GM23338 (cell line): ENCODE results near the gene SEC14L6. TPM values are rescaled to one million over a fixed set of nuclear protein-coding genes. Genes with fewer than 3 reads are reported as not detected.

ENCODE experiments used
- ATAC-seq: fragments of 200-7000 bp; cut with Tn5 transposase; 3 replicates; pipeline ENCODE4 v1.9.1; 2020
- DNase-seq: peaks from one replicate; pipeline ENCODE4 v3.0.0-alpha.2; 2015; ENCODE audit warnings: low spot score
- H2AFZ ChIP-seq: fragments of 200-600 bp; sonication (generic); 2 replicates; pipeline ENCODE4 v1.8.0; 2016; ENCODE audit warnings: antibody characterized with exemption, mild to moderate bottlenecking, moderate library complexity
- H3F3A ChIP-seq: fragments of 200-600 bp; sonication (generic); replicated peaks from 2 replicates; pipeline ENCODE4 v1.8.0; 2017; ENCODE audit warnings: antibody characterized with exemption, mixed run types, low read depth
- H3K27ac ChIP-seq: fragments of 200-600 bp; sonication (generic); 2 replicates; pipeline ENCODE4 v1.6.1; 2016; ENCODE audit warnings: low read depth
- H3K27me3 ChIP-seq: fragments of 200-600 bp; sonication (generic); 2 replicates; pipeline ENCODE4 v1.8.0; 2016; ENCODE audit warnings: mild to moderate bottlenecking, mixed run types, moderate library complexity; ENCODE audit not compliant: insufficient read depth
- H3K36me3 ChIP-seq: fragments of 200-600 bp; sonication (generic); 2 replicates; pipeline ENCODE4 v1.8.0; 2016; ENCODE audit warnings: mild to moderate bottlenecking; ENCODE audit not compliant: insufficient read depth
- H3K4me1 ChIP-seq: fragments of 200-600 bp; sonication (generic); 2 replicates; pipeline ENCODE4 v1.8.0; 2016; ENCODE audit warnings: mild to moderate bottlenecking, moderate library complexity; ENCODE audit not compliant: insufficient read depth
- H3K4me2 ChIP-seq: fragments of 200-600 bp; sonication (generic); 2 replicates; pipeline ENCODE4 v1.7.1; 2017; ENCODE audit warnings: mixed run types
- H3K4me3 ChIP-seq: fragments of 200-600 bp; sonication (generic); 2 replicates; pipeline ENCODE4 v1.6.1; 2016; ENCODE audit warnings: mixed run types
- H3K79me2 ChIP-seq: fragments of 200-600 bp; sonication (generic); replicated peaks from 2 replicates; pipeline ENCODE4 v1.8.0; 2017; ENCODE audit warnings: mild to moderate bottlenecking; ENCODE audit not compliant: insufficient read depth
- H3K9me2 ChIP-seq: fragments of 200-600 bp; sonication (generic); 2 replicates; pipeline ENCODE4 v1.8.0; 2017; ENCODE audit not compliant: insufficient read depth
- H4K20me1 ChIP-seq: fragments of 200-600 bp; sonication (generic); replicated peaks from 2 replicates; pipeline ENCODE4 v1.8.0; 2017; ENCODE audit warnings: mild to moderate bottlenecking; ENCODE audit not compliant: insufficient read depth
- H3K27ac Mint-ChIP-seq: 2 replicates; pipeline ENCODE4 v1.8.0; 2020; ENCODE audit warnings: inconsistent platforms, mild to moderate bottlenecking, moderate library complexity, mixed read lengths
- H3K27me3 Mint-ChIP-seq: 3 replicates; pipeline ENCODE4 v1.8.0; 2022; ENCODE audit warnings: low read depth, mild to moderate bottlenecking, moderate library complexity, mixed read lengths, inconsistent platforms; ENCODE audit not compliant: insufficient read depth, poor library complexity
- H3K36me3 Mint-ChIP-seq: 3 replicates; pipeline ENCODE4 v1.8.0; 2021; ENCODE audit warnings: low read depth, mild to moderate bottlenecking, inconsistent platforms, moderate library complexity, mixed read lengths
- H3K4me1 Mint-ChIP-seq: 3 replicates; pipeline ENCODE4 v1.8.0; 2020; ENCODE audit warnings: mild to moderate bottlenecking, inconsistent platforms, mixed read lengths
- H3K4me3 Mint-ChIP-seq: 3 replicates; pipeline ENCODE4 v1.8.0; 2021; ENCODE audit warnings: moderate library complexity, mild to moderate bottlenecking, inconsistent platforms, mixed read lengths
- H3K9me3 Mint-ChIP-seq: 3 replicates; pipeline ENCODE4 v1.8.0; 2020; ENCODE audit warnings: moderate library complexity, mild to moderate bottlenecking, inconsistent platforms, mixed read lengths
- CREB1 ChIP-seq: fragments of 250-450 bp; sonication (Bioruptor Pico); IDR thresholded peaks from 2 replicates; pipeline ENCODE4 v1.5.0; 2020; ENCODE audit warnings: low read depth, mild to moderate bottlenecking, moderate library complexity
- EZH2 ChIP-seq: fragments of 200-600 bp; sonication (generic); IDR thresholded peaks from one replicate; pipeline ENCODE4 v1.8.0; 2017; ENCODE audit warnings: antibody characterized with exemption, mild to moderate bottlenecking, low read depth; ENCODE audit not compliant: unreplicated experiment
- EZH2phosphoT487 ChIP-seq: fragments of 200-600 bp; sonication (generic); IDR thresholded peaks from one replicate; pipeline ENCODE4 v1.8.1; 2018; ENCODE audit warnings: antibody characterized with exemption; ENCODE audit not compliant: unreplicated experiment
- JUNB ChIP-seq: IDR thresholded peaks from one replicate; pipeline ENCODE4 v1.6.1; 2016; ENCODE audit warnings: antibody characterized with exemption; ENCODE audit not compliant: unreplicated experiment
- NANOG ChIP-seq: IDR thresholded peaks from 2 replicates; pipeline ENCODE4 v1.6.1; 2016; ENCODE audit warnings: antibody characterized with exemption, borderline replicate concordance
- POLR2AphosphoS5 ChIP-seq: IDR thresholded peaks from 2 replicates; pipeline ENCODE4 v1.6.1; 2016; ENCODE audit warnings: antibody characterized with exemption, low read depth
- STAT1 ChIP-seq: IDR thresholded peaks from one replicate; pipeline ENCODE4 v1.6.1; 2016; ENCODE audit warnings: antibody characterized with exemption; ENCODE audit not compliant: unreplicated experiment
- ZNF114 ChIP-seq: fragments of 250-450 bp; sonication (Bioruptor Pico); IDR thresholded peaks from 2 replicates; pipeline ENCODE4 v1.5.0; 2020; ENCODE audit warnings: mild to moderate bottlenecking, moderate library complexity
- ZNF331 ChIP-seq: fragments of 250-450 bp; sonication (Bioruptor Pico); IDR thresholded peaks from 2 replicates; pipeline ENCODE4 v1.5.0; 2020; ENCODE audit warnings: low read depth, mild to moderate bottlenecking, moderate library complexity
- ZNF462 ChIP-seq: fragments of 250-450 bp; sonication (Bioruptor Pico); IDR thresholded peaks from 2 replicates; pipeline ENCODE4 v1.5.0; 2020; ENCODE audit warnings: mild to moderate bottlenecking, moderate library complexity
- polyA plus RNA-seq: library from polyadenylated mRNA; unstranded; fragments of >200 nt; fragmentation: Nextera tagmentation; extraction: Ambion mirVana; gene quantifications from 2 replicates; pipeline ENCODE4 v1.2.1, GENCODE V29; 2016
- total RNA-seq: library from RNA; depleted of rRNA; stranded (reverse); fragments of >200 nt; shearing (Covaris generic); gene quantifications from 2 replicates; pipeline ENCODE4 v1.2.3, GENCODE V29; 2014
- TF ChIP-seq, protein P1 (sequence below): IDR thresholded peaks from 2 replicates; pipeline ENCODE4 v1.6.1; 2016; ENCODE audit warnings: antibody characterized with exemption
- TF ChIP-seq, protein P2 (sequence below), 2 experiments: fragments of 200-600 bp in 1 of 2; sonication (generic) in 1 of 2; conservative IDR thresholded peaks; 2 replicates each; pipeline versions ENCODE4 v1.5.1 to v1.6.1; 2016 to 2017; ENCODE audit warnings: antibody characterized with exemption in 2 of 2, low read depth in 2 of 2, mild to moderate bottlenecking in 2 of 2, moderate library complexity in 1 of 2
- TF ChIP-seq, protein P3 (sequence below): IDR thresholded peaks from one replicate; pipeline ENCODE4 v1.6.1; 2018; ENCODE audit warnings: antibody characterized with exemption; ENCODE audit not compliant: unreplicated experiment

SEC14L6 gene
- total and polyA plus RNA-seq, 2 experiments from 2014 or later, result 0.84 to 2.1 TPM

DNA sequence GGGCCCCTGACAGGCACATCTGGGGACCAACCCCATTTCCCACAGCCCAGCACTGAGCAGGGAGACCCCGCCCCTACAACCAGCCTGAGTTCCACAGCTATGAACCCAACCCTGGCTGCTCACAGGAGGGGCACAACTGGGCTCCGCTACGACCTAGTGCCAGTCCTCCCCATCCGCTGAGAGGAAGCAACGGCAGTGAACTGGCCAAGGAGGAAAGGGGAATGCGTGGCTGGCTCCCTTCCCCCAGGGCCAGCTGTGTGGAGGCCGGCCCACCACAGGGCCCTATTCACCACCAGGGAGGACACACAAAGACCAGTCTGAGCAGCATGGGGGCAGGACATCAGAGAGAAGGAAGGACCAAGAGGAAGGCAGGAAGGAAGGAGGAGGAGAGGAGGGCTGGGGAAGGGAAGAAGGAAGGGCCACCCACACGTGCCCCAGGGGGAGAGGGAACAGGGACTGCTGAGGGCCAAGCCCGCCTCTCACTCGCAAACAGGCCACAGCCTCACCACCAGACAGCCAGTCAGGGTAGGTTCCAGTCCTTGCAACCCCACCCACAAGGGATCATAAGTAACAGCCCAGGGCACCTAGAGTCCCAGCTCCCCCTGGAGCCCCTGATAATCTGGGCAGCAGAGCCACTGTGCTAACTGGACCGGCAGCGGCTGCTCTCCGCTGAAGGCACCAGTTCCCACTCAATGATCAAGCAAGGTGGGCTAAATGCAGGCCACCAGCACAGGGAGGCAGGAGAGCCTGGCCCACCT, 36.4 kb upstream of the SEC14L6 start:
- peaks cover 94% of the 10 kb centered on the region for H3K36me3 Mint-ChIP-seq
- ATAC-seq (no peak; the same call in 2 of the 3 replicates), DNase-seq (no peak)
- Histone ChIP-seq H3K4me2 (no peak overlapping the region), H3K9me2 (no peaks in the 10 kb centered on the region), H4K20me1 (no peaks in the 10 kb centered on the region; the same call in 1 of the 2 replicates), H2AFZ (no peak overlapping the region), H3K79me2 (peaks cover 2% of the 10 kb centered on the region; the same call in 1 of the 2 replicates), H3K36me3 (peaks cover 35% of the 10 kb centered on the region), H3K4me3 (no peak overlapping the region), H3K4me1 (no peaks in the 10 kb centered on the region), H3F3A (no peaks in the 10 kb centered on the region), H3K27ac (no peak overlapping the region), H3K27me3 (no peaks in the 10 kb centered on the region)
- H3K27me3 Mint-ChIP-seq, result peaks cover 8% of the 10 kb centered on the region
- no peak overlapping the region for H3K4me3 Mint-ChIP-seq
- TF ChIP-seq, protein P1, sequence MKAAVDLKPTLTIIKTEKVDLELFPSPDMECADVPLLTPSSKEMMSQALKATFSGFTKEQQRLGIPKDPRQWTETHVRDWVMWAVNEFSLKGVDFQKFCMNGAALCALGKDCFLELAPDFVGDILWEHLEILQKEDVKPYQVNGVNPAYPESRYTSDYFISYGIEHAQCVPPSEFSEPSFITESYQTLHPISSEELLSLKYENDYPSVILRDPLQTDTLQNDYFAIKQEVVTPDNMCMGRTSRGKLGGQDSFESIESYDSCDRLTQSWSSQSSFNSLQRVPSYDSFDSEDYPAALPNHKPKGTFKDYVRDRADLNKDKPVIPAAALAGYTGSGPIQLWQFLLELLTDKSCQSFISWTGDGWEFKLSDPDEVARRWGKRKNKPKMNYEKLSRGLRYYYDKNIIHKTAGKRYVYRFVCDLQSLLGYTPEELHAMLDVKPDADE, result no peak
- TF ChIP-seq EZH2 (no peak), ZNF331 (CRISPR knock-in tag) (no peak), POLR2AphosphoS5 (no peak), ZNF462 (CRISPR knock-in tag) (no peak), STAT1 (no peak), EZH2phosphoT487 (no peak), NANOG (no peak), CREB1 (CRISPR knock-in tag) (no peak), ZNF114 (CRISPR knock-in tag) (no peak), JUNB (no peak)
- TF ChIP-seq, protein P2, sequence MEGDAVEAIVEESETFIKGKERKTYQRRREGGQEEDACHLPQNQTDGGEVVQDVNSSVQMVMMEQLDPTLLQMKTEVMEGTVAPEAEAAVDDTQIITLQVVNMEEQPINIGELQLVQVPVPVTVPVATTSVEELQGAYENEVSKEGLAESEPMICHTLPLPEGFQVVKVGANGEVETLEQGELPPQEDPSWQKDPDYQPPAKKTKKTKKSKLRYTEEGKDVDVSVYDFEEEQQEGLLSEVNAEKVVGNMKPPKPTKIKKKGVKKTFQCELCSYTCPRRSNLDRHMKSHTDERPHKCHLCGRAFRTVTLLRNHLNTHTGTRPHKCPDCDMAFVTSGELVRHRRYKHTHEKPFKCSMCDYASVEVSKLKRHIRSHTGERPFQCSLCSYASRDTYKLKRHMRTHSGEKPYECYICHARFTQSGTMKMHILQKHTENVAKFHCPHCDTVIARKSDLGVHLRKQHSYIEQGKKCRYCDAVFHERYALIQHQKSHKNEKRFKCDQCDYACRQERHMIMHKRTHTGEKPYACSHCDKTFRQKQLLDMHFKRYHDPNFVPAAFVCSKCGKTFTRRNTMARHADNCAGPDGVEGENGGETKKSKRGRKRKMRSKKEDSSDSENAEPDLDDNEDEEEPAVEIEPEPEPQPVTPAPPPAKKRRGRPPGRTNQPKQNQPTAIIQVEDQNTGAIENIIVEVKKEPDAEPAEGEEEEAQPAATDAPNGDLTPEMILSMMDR (conservative IDR thresholded peaks at IDR 0.05; ENCODE audit: low read depth in 2 of 2), result no peak
- TF ChIP-seq, protein P3, sequence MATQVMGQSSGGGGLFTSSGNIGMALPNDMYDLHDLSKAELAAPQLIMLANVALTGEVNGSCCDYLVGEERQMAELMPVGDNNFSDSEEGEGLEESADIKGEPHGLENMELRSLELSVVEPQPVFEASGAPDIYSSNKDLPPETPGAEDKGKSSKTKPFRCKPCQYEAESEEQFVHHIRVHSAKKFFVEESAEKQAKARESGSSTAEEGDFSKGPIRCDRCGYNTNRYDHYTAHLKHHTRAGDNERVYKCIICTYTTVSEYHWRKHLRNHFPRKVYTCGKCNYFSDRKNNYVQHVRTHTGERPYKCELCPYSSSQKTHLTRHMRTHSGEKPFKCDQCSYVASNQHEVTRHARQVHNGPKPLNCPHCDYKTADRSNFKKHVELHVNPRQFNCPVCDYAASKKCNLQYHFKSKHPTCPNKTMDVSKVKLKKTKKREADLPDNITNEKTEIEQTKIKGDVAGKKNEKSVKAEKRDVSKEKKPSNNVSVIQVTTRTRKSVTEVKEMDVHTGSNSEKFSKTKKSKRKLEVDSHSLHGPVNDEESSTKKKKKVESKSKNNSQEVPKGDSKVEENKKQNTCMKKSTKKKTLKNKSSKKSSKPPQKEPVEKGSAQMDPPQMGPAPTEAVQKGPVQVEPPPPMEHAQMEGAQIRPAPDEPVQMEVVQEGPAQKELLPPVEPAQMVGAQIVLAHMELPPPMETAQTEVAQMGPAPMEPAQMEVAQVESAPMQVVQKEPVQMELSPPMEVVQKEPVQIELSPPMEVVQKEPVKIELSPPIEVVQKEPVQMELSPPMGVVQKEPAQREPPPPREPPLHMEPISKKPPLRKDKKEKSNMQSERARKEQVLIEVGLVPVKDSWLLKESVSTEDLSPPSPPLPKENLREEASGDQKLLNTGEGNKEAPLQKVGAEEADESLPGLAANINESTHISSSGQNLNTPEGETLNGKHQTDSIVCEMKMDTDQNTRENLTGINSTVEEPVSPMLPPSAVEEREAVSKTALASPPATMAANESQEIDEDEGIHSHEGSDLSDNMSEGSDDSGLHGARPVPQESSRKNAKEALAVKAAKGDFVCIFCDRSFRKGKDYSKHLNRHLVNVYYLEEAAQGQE, result no peak
- H3K27ac Mint-ChIP-seq, result no peak overlapping the region
- H3K9me3 Mint-ChIP-seq, result no peaks in the 10 kb centered on the region
- H3K4me1 Mint-ChIP-seq, result no peaks in the 10 kb centered on the region; the same call in 2 of the 3 replicates
